ENCODE results near the gene SNX1.

DNA sequence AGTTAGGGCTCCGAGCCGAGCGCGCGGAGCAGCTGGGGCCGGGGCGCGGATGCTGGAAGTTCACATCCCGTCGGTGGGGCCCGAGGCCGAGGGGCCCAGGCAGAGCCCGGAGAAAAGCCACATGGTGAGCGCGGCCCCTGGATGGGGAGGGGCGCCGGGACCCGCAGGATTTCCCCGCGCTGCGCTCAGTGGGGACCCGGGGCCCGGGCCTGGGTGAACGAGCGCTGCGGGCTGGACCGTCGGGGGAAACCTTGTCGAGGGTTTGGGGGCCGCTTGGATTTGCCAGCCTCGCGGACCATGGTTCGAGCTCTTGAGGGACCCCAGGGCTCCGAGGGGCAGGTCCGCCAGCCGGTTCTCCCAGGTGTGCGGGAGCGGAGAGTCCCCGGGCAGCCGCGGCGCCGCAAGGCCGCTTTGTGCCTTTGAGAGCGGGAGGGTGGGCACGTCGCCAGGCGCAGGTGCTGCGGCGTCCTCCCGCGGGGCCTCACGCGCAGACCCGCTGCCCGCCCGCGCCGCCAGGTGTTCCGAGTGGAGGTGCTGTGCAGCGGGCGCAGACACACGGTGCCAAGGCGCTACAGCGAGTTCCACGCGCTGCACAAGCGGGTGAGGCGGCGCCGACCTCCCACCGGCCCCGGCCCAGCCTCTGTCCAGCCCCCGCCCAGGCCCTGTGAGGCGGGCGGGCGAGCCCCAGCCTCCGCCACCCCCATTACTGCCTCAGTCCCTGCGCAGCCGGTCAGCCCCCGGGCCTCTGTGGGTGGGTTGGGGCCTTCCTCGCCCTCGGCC is 56.1 kb downstream of the SNX1 start, which contains the start of gene SNX22:
- TF ChIP-seq, protein P1, sequence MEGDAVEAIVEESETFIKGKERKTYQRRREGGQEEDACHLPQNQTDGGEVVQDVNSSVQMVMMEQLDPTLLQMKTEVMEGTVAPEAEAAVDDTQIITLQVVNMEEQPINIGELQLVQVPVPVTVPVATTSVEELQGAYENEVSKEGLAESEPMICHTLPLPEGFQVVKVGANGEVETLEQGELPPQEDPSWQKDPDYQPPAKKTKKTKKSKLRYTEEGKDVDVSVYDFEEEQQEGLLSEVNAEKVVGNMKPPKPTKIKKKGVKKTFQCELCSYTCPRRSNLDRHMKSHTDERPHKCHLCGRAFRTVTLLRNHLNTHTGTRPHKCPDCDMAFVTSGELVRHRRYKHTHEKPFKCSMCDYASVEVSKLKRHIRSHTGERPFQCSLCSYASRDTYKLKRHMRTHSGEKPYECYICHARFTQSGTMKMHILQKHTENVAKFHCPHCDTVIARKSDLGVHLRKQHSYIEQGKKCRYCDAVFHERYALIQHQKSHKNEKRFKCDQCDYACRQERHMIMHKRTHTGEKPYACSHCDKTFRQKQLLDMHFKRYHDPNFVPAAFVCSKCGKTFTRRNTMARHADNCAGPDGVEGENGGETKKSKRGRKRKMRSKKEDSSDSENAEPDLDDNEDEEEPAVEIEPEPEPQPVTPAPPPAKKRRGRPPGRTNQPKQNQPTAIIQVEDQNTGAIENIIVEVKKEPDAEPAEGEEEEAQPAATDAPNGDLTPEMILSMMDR (conservative IDR thresholded peaks at IDR 0.05; ENCODE audit: low read depth, low read length), result no peak
- no peak for TF ChIP-seq EZH2 (IDR thresholded peaks at IDR 0.05; ENCODE audit: borderline replicate concordance, low read depth, low read length, poor library complexity, severe bottlenecking)

Measured in A673 (cell line).